ENCODE data around the gene TOP2B. TPM values are rescaled to one million over a fixed set of nuclear protein-coding genes. Genes with fewer than 3 reads are reported as not detected.

TOP2B gene
- total RNA-seq, 1 experiment from 2014 or later, result 63.1 TPM

GRCh38 chr3:25674670-25675069 is 10.0 kb upstream of the TOP2B start:
- no peaks in the 10 kb centered on the region for H3K36me3 ChIP-seq (ENCODE audit: control insufficient read depth, insufficient read depth, low read length)
- H3K4me3 ChIP-seq (ENCODE audit: low read depth in 2 of 2, low read length in 2 of 2), result no peak overlapping the region
- DNase-seq (ENCODE audit: low read depth, low spot score) (no peak), ATAC-seq (no peak)
- H3K4me1 ChIP-seq (ENCODE audit: control insufficient read depth, insufficient read depth, low read length), result no peaks in the 10 kb centered on the region
- CTCF ChIA-PET, result no interaction called here
- no peaks in the 10 kb centered on the region for H3K9me3 ChIP-seq (ENCODE audit: control insufficient read depth, insufficient read depth, low read depth, low read length)
- POLR2A ChIA-PET, result no interaction called here
- in situ Hi-C loops (cut with HindIII; ENCODE audit: low pct_unique_long_range_greater_than_20kb, low sequenced_read_pairs) (no loop called here), intact Hi-C loops (cut with micrococcal nuclease; ENCODE audit: unreplicated experiment) (no loop called here)
- TF ChIP-seq CTCF (IDR thresholded peaks at IDR 0.05), result no peak
- no peak for TF ChIP-seq REST (IDR thresholded peaks at IDR 0.05; ENCODE audit: insufficient read depth in 1 of 2, low read depth in 2 of 2, low read length in 1 of 2)
- no peak for TF ChIP-seq POLR2AphosphoS5 (IDR thresholded peaks at IDR 0.05; ENCODE audit: low read depth, low read length)
- TF ChIP-seq TCF7L2 (IDR thresholded peaks at IDR 0.05; ENCODE audit: low read depth, low read length), result no peak
- TF ChIP-seq SIN3A (IDR thresholded peaks at IDR 0.05; ENCODE audit: borderline replicate concordance, insufficient read depth, low read depth, low read length), result no peak
- no peak overlapping the region for H3K27ac ChIP-seq (ENCODE audit: low read length)
- BruUV-seq (replicated peaks), result no TSS peak
- H3K27me3 ChIP-seq (ENCODE audit: control insufficient read depth, insufficient read depth, low read length), result no peaks in the 10 kb centered on the region

DNA sequence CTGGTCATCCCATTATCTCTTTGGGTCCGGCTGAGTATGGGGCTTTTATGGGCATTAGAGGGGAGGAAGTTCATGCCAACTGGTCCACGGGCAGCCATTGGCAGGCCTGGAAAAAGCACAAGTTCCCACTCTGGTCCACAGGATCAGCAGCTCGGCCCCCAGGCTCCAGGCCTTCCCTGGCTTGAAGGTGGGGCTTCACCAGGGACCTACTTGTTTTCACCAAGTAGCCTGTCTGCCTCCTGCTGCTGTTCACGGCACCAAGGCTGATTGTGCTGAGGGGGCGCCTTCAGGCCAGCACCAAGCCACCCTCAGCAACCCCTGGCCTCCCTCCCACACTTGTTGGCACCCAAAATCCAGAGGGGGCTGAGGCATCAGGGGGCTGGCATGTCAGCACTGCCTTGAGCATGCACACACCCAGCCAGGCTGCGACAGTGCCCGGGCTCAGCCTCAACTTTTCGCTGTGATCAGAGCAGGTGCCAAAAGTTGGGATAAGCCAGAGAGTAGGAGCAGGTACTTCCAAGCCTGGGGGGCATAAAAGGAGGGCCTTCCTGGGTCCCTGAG is 9.1 kb upstream of the TOP2B start:
- Histone ChIP-seq H3K27ac (ENCODE audit: low read length) (no peak overlapping the region), H3K4me1 (ENCODE audit: control insufficient read depth, insufficient read depth, low read length) (no peaks in the 10 kb centered on the region), H3K9me3 (ENCODE audit: control insufficient read depth, insufficient read depth, low read depth, low read length) (no peaks in the 10 kb centered on the region), H3K4me3 (ENCODE audit: low read depth in 2 of 2, low read length in 2 of 2) (no peak overlapping the region), H3K27me3 (ENCODE audit: control insufficient read depth, insufficient read depth, low read length) (no peaks in the 10 kb centered on the region), H3K36me3 (ENCODE audit: control insufficient read depth, insufficient read depth, low read length) (no peaks in the 10 kb centered on the region)
- DNase-seq (ENCODE audit: low read depth, low spot score), result no peak
- intact Hi-C loops (cut with micrococcal nuclease; ENCODE audit: unreplicated experiment) (no loop called here), in situ Hi-C loops (cut with HindIII; ENCODE audit: low pct_unique_long_range_greater_than_20kb, low sequenced_read_pairs) (no loop called here)
- no TSS peak for BruUV-seq (replicated peaks)
- ChIA-PET POLR2A (no interaction called here), CTCF (no interaction called here)
- no peak for ATAC-seq
- TF ChIP-seq POLR2AphosphoS5 (IDR thresholded peaks at IDR 0.05; ENCODE audit: low read depth, low read length) (no peak), REST (IDR thresholded peaks at IDR 0.05; ENCODE audit: insufficient read depth in 1 of 2, low read depth in 2 of 2, low read length in 1 of 2) (no peak)

Measured in Panc1 (cell line).